Breast epithelium (tissue), 3 donors: ENCODE results near the gene EFHD2.

Experiments
- CTCF ChIP-seq, 3 donors: fragments of 450-650 bp; IDR thresholded peaks; one replicate each; pipeline ENCODE4 v1.5.1; 2016 to 2017; ENCODE audit warnings: antibody characterized with exemption in 3 of 3, mild to moderate bottlenecking in 3 of 3, moderate library complexity in 3 of 3
- POLR2A ChIP-seq: fragments of 450-650 bp; IDR thresholded peaks from one replicate; pipeline ENCODE4 v1.6.1; 2016; ENCODE audit warnings: antibody characterized with exemption, mild to moderate bottlenecking, moderate library complexity
- POLR2AphosphoS5 ChIP-seq, 3 donors: sonication (generic); formaldehyde crosslinking; IDR thresholded peaks; one replicate each; pipeline ENCODE4 v1.6.1; 2017; ENCODE audit warnings: antibody characterized with exemption in 3 of 3

DNA sequence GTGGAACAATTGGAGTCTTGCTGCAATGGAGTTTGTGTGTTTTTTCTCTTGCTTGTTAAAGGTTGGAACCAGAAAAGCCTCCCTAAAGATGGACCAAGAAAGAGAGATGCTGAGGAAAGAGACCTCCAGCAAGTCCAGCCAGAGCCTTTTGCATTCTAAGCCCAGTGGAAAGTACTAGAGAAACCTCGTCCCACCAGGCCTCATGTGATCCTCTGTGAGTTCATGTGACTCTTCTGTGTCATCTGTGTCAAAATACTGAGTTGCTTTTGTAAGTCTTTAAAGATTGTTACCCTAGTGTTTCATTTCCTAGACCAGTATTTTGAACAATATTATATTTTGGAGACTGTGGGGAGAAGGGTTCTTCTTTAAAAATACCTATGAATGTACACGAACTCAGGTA lies 12.5 kb upstream of the EFHD2 start:
- TF ChIP-seq CTCF (IDR thresholded peaks at IDR 0.05) (no peak), POLR2A (no peak), POLR2AphosphoS5 (IDR thresholded peaks at IDR 0.05) (no peak)
